GM12878 (cell line): ENCODE data around the gene MTHFD1L. TPM values are rescaled to one million over a fixed set of nuclear protein-coding genes. Genes with fewer than 3 reads are reported as not detected.

Experiments used
- ATAC-seq: fragments of 200-7000 bp; cut with Tn5 transposase; 3 replicates; pipeline ENCODE4 v1.9.1; 2020; ENCODE audit warnings: mild to moderate bottlenecking, moderate library complexity
- BruUV-seq: library from RNA; stranded (reverse); fragments of 400-500 nt; replicated peaks from 2 replicates; lab custom pipeline; 2021; lab: Mats Ljungman, UMichigan
- CTCF ChIA-PET: fragments of 300-600 bp; sonication (Branson Sonifier 250); formaldehyde crosslinking; extraction: SDS; loops from one replicate; lab custom pipeline; 2021; ENCODE audit warnings: inconsistent platforms; lab: Yijun Ruan, JAX
- POLR2A ChIA-PET: fragments of 350-600 bp; formaldehyde crosslinking; extraction: SDS; loops from one replicate; lab custom pipeline; 2021; ENCODE audit warnings: inconsistent platforms; lab: Charles Lee
- RAD21 ChIA-PET: fragments of 300-600 bp; sonication (Branson Sonifier 250); formaldehyde crosslinking; loops from one replicate; lab custom pipeline; 2023; ENCODE audit warnings: antibody characterized with exemption; ENCODE audit not compliant: unreplicated experiment; lab: Charles Lee
- SMC1A ChIA-PET: fragments of 300-600 bp; sonication (Branson Sonifier 250); formaldehyde crosslinking; loops from one replicate; lab custom pipeline; 2023; ENCODE audit not compliant: unreplicated experiment, uncharacterized antibody; lab: Charles Lee
- DNase-seq: peaks from one replicate; pipeline ENCODE4 v3.0.0-alpha.2; 2011; ENCODE audit warnings: low read depth, low spot score
- FAIRE-seq: peaks from 3 replicates; lab custom pipeline; 2011; peaks lifted over from hg19 to GRCh38; lab: Jason Lieb, UNC
- H2AFZ ChIP-seq: 2 replicates; pipeline ENCODE4 v1.6.0; 2011; ENCODE audit warnings: low read depth, low read length, control low read depth; ENCODE audit not compliant: control insufficient read depth
- H3K27ac ChIP-seq: 2 replicates; pipeline ENCODE4 v1.5.1; 2011; ENCODE audit warnings: control low read depth; ENCODE audit not compliant: control insufficient read depth, insufficient read depth
- H3K27me3 ChIP-seq, 2 experiments: replicated peaks in 1 of 2; 2 replicates each; pipeline versions ENCODE4 v1.6.0 to v1.6.1; 2011; ENCODE audit warnings: low read length in 1 of 2; ENCODE audit not compliant: control insufficient read depth in 2 of 2, insufficient read depth in 2 of 2
- H3K36me3 ChIP-seq, 2 experiments: 2 replicates each; pipeline ENCODE4 v1.5.1; 2011; ENCODE audit warnings: low read length in 1 of 2; ENCODE audit not compliant: control insufficient read depth in 2 of 2, insufficient read depth in 2 of 2
- H3K4me1 ChIP-seq: 2 replicates; pipeline ENCODE4 v1.6.1; 2011; ENCODE audit warnings: mild to moderate bottlenecking, low read length, moderate library complexity, mixed read lengths; ENCODE audit not compliant: control insufficient read depth, insufficient read depth
- H3K4me2 ChIP-seq: 2 replicates; pipeline ENCODE4 v1.6.0; 2011; ENCODE audit warnings: control low read depth; ENCODE audit not compliant: control insufficient read depth, insufficient read depth
- H3K4me3 ChIP-seq: fragments of 200-600 bp; sonication (generic); 2 replicates; pipeline ENCODE4 v1.5.1; 2016
- H3K79me2 ChIP-seq: 2 replicates; pipeline ENCODE4 v1.6.0; 2011; ENCODE audit warnings: low read length; ENCODE audit not compliant: control insufficient read depth, insufficient read depth
- H3K9ac ChIP-seq: 2 replicates; pipeline ENCODE4 v1.8.0; 2011; ENCODE audit warnings: low read length, control low read depth, mixed read lengths; ENCODE audit not compliant: control insufficient read depth, insufficient read depth
- H3K9me3 ChIP-seq: replicated peaks from 3 replicates; pipeline ENCODE4 v1.5.1; 2011; ENCODE audit warnings: mild to moderate bottlenecking, low read length; ENCODE audit not compliant: control insufficient read depth, insufficient read depth
- H4K20me1 ChIP-seq: 2 replicates; pipeline ENCODE4 v1.6.0; 2011; ENCODE audit not compliant: control insufficient read depth, insufficient read depth
- BMI1 ChIP-seq: fragments of 450-650 bp; IDR thresholded peaks from 2 replicates; pipeline ENCODE4 v1.6.1; 2016; ENCODE audit warnings: mild to moderate bottlenecking, moderate library complexity, borderline replicate concordance
- CEBPZ ChIP-seq: fragments of 150-350 bp; IDR thresholded peaks from 2 replicates; pipeline ENCODE4 v1.6.1; 2016; ENCODE audit warnings: low read depth, low read length
- EED ChIP-seq: sonication (generic); IDR thresholded peaks from 2 replicates; pipeline ENCODE4 v1.6.1; 2016; ENCODE audit warnings: antibody characterized with exemption, low read depth
- GATAD2B ChIP-seq: fragments of 450-650 bp; conservative IDR thresholded peaks from 2 replicates; pipeline ENCODE4 v1.6.1; 2017; ENCODE audit warnings: low read depth, mild to moderate bottlenecking, moderate library complexity
- HDAC2 ChIP-seq: fragments of 200-600 bp; sonication (generic); IDR thresholded peaks from 2 replicates; pipeline ENCODE4 v1.6.1; 2017
- IRF3 ChIP-seq: fragments of 450-650 bp; IDR thresholded peaks from 2 replicates; pipeline ENCODE4 v1.6.1; 2014; ENCODE audit warnings: mild to moderate bottlenecking
- MEF2B ChIP-seq: fragments of 450-650 bp; IDR thresholded peaks from 2 replicates; pipeline ENCODE4 v1.6.1; 2018; ENCODE audit warnings: mild to moderate bottlenecking, moderate library complexity; ENCODE audit not compliant: partially characterized antibody, poor library complexity, severe bottlenecking
- MTA3 ChIP-seq: IDR thresholded peaks from 2 replicates; pipeline ENCODE4 v1.6.1; 2012; ENCODE audit warnings: low read length, inconsistent platforms, borderline replicate concordance
- NFXL1 ChIP-seq: fragments of 450-650 bp; IDR thresholded peaks from 2 replicates; pipeline ENCODE4 v1.6.1; 2017; ENCODE audit warnings: antibody characterized with exemption, mild to moderate bottlenecking, borderline replicate concordance
- NFYA ChIP-seq: IDR thresholded peaks from 2 replicates; pipeline ENCODE4 v1.6.1; 2011; ENCODE audit warnings: low read depth, mild to moderate bottlenecking, low read length, improper control_type of control experiment, borderline replicate concordance
- PAX5 ChIP-seq: IDR thresholded peaks from 2 replicates; pipeline ENCODE4 v1.6.1; 2011; ENCODE audit warnings: low read depth, low read length, borderline replicate concordance
- PKNOX1 ChIP-seq: fragments of 450-650 bp; IDR thresholded peaks from 2 replicates; pipeline ENCODE4 v1.6.1; 2016; ENCODE audit warnings: mild to moderate bottlenecking
- POLR2AphosphoS2 ChIP-seq: IDR thresholded peaks from 2 replicates; pipeline ENCODE4 v1.6.1; 2011; ENCODE audit warnings: low read depth, mild to moderate bottlenecking, low read length, improper control_type of control experiment, moderate library complexity
- POU2F2 ChIP-seq: IDR thresholded peaks from 3 replicates; pipeline ENCODE4 v1.6.1; 2011; ENCODE audit warnings: low read depth, mild to moderate bottlenecking, low read length, borderline replicate concordance
- SIX5 ChIP-seq: IDR thresholded peaks from 2 replicates; pipeline ENCODE4 v1.6.1; 2011; ENCODE audit warnings: mild to moderate bottlenecking, low read depth, low read length, moderate library complexity; ENCODE audit not compliant: severe bottlenecking
- SMARCA5 ChIP-seq: fragments of 450-650 bp; IDR thresholded peaks from 2 replicates; pipeline ENCODE4 v1.6.1; 2017; ENCODE audit warnings: mild to moderate bottlenecking
- SREBF2 ChIP-seq: IDR thresholded peaks from 2 replicates; pipeline ENCODE4 v1.6.1; 2012; ENCODE audit warnings: mild to moderate bottlenecking, low read length
- USF2 ChIP-seq: IDR thresholded peaks from 2 replicates; pipeline ENCODE4 v1.6.1; 2011; ENCODE audit warnings: low read depth, low read length, improper control_type of control experiment, borderline replicate concordance
- WGBS: methylation state at CpG from one replicate; pipeline ENCODE4 v1.1.6; 2016; ENCODE audit warnings: low lambda C conversion rate; ENCODE audit not compliant: insufficient replicate concordance, insufficient coverage; ENCODE audit errors: missing lambda C conversion rate; 5-methylcytosine and 5-hydroxymethylcytosine counted together
- in situ Hi-C: fragments of 300-500 bp; cut with MboI; formaldehyde crosslinking; loops from 9 replicates; pipeline ENCODE4 v1.14.3; 2018; ENCODE audit warnings: mixed read lengths
- intact Hi-C: fragments of 100-400 bp; cut with micrococcal nuclease; formaldehyde crosslinking; loops from one replicate; pipeline ENCODE4 v1.14.2; 2022; ENCODE audit not compliant: unreplicated experiment
- polyA plus RNA-seq, 11 experiments: library from polyadenylated mRNA; depleted of rRNA in 4 of 11; unstranded in 6 of 11; stranded (reverse) in 5 of 11; fragments of >200 nt; fragmentation: Nextera tagmentation in 4 of 11; fragmentation: Illumina TruSeq in 1 of 11; extraction: Ambion mirVana in 4 of 11; extraction: Trizol in 1 of 11; gene quantifications; 1 replicate in 1 of 11; 2 replicates in 10 of 11; pipeline versions ENCODE4 v1.2.1 to v1.2.3, GENCODE V29; 2011 to 2016; ENCODE audit warnings: inconsistent platforms in 2 of 11, missing spikeins in 2 of 11, low read depth in 1 of 11
- total RNA-seq, 4 experiments: library from RNA; depleted of rRNA in 3 of 4; stranded (reverse); fragments of >200 nt in 3 of 4; fragmentation: Illumina TruSeq in 1 of 4; extraction: Trizol in 1 of 4; gene quantifications; 2 replicates each; pipeline versions ENCODE4 v1.2.1 to v1.2.3, GENCODE V29; 2013 to 2021

MTHFD1L gene
- total and polyA plus RNA-seq, 10 of the 15 experiments (the other 5 are each of a cell fraction or from before 2014, with no cell fraction given) = 11.7 to 75.5 (median 28.8) TPM

GRCh38 chr6:151008425-151008824 lies 142.9 kb downstream of the MTHFD1L start:
- SMC1A ChIA-PET = no interaction called here
- WGBS = 85% methylated on average over 4 of the region's 4 CpGs
- Histone ChIP-seq H3K4me3 (no peak overlapping the region), H3K79me2 (no peaks in the 10 kb centered on the region), H3K9ac (no peak overlapping the region), H3K27ac (no peak overlapping the region), H3K4me1 (no peaks in the 10 kb centered on the region), H3K27me3 (no peaks in the 10 kb centered on the region), H3K36me3 (peaks cover 0 to 10% of the 10 kb centered on the region in 2 experiments; a peak in 3 of 4 replicates), H2AFZ (no peak overlapping the region), H3K4me2 (no peak overlapping the region), H4K20me1 (no peaks in the 10 kb centered on the region), H3K9me3 (no peaks in the 10 kb centered on the region)
- BruUV-seq = no TSS peak
- no peak for TF ChIP-seq SMARCA5
- no peak for TF ChIP-seq NFXL1
- TF ChIP-seq GATAD2B = no peak
- no peak for TF ChIP-seq SREBF2
- TF ChIP-seq MEF2B = no peak
- no peak for TF ChIP-seq IRF3
- no peak for TF ChIP-seq MTA3
- TF ChIP-seq PAX5 = no peak
- TF ChIP-seq SIX5 = no peak
- TF ChIP-seq NFYA = no peak
- TF ChIP-seq EED = no peak
- no peak for TF ChIP-seq USF2
- TF ChIP-seq POLR2AphosphoS2 = no peak
- no peak for TF ChIP-seq PKNOX1
- no peak for TF ChIP-seq BMI1
- TF ChIP-seq CEBPZ = no peak
- no peak for TF ChIP-seq POU2F2
- TF ChIP-seq HDAC2 = no peak
- RAD21 ChIA-PET = no interaction called here
- FAIRE-seq = no peak
- no peak for ATAC-seq
- no peak for DNase-seq
- POLR2A ChIA-PET = no interaction called here
- intact Hi-C loops = no loop called here
- in situ Hi-C loops = no loop called here
- CTCF ChIA-PET = interaction anchor here (0.6 to 3.0 kb wide), 4 partner anchors 117 to 1776 kb away, joined by 3 to 17 read pairs (median 4); no protein-coding TSS in a partner anchor
